HK-2 (cell line): ENCODE results near the gene AGBL4.
"Not testable (repeated sequence)": the region's sequence is repeated elsewhere in the genome, so short reads cannot be mapped to it uniquely, and the experiment has no call there.

Experiments
- DNase-seq: peaks from one replicate; pipeline ENCODE4 v3.0.0-alpha.2; 2018; ENCODE audit not compliant: unreplicated experiment

AGBL4 gene

DNA sequence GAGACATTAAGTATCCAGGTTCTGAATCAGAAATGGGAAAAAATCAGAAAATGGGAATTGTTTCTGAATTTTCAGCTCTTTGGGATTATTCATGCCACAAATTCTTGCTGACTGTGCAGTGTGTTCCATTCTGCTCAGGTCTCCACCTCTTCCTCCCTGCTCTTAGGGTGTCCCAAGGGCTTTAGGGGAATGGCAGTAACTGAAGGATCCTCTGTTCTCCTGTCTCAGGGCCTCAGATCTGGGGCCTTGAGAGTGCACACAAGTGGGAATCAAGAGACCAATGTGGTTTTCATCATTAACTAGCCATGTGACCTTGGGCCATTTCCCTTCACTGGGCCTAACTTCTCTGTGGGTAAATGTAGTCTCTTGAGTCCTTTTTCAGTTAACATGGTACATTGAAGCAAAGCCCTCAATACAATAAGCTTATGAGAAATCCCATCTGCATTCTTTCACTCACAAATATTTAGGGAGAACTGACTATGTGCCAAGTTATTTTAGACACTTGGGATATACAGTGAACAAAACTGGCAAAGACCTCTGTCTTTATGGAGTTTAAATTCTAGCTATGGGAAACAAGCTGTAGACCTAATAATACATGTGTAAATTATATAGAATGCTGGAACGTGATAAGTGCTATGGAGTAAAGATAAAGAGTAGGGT is 1476.1 kb downstream of the AGBL4 start:
- DNase-seq = no peak

GRCh38 chr1:48543854-48544253 is 1479.9 kb downstream of the AGBL4 start:
- no peak for DNase-seq

GRCh38 chr1:48540587-48540986 is 1483.2 kb downstream of the AGBL4 start:
- no peak for DNase-seq

DNA sequence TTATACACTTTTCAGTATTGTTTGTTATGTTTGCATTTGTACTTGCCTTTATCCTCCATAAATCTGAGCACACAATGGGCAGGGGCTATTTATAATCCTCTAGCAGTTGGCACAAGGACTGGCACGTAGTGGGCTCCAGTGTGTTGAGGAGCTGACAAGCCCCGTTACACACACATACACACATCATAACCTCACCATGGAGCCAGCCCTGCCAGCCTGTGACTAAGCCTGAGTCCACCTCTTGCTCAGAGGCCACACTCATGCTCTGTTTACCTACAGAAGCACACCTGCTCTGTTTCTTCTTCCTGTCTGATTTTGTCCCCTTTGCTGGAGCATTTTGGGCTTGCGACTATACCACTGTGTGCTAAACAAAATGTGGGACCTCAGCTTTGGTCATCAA is 1487.3 kb downstream of the AGBL4 start:
- no peak for DNase-seq

- no peak for DNase-seq
Observed at GRCh38 chr1:48532976-48533375, 1490.8 kb downstream of the AGBL4 start.

GRCh38 chr1:48530727-48531351 is 1492.9 kb downstream of the AGBL4 start:
- peak; percentile 78 for DNase-seq

GRCh38 chr1:48527051-48527450 is 1496.7 kb downstream of the AGBL4 start:
- DNase-seq = no peak

DNA sequence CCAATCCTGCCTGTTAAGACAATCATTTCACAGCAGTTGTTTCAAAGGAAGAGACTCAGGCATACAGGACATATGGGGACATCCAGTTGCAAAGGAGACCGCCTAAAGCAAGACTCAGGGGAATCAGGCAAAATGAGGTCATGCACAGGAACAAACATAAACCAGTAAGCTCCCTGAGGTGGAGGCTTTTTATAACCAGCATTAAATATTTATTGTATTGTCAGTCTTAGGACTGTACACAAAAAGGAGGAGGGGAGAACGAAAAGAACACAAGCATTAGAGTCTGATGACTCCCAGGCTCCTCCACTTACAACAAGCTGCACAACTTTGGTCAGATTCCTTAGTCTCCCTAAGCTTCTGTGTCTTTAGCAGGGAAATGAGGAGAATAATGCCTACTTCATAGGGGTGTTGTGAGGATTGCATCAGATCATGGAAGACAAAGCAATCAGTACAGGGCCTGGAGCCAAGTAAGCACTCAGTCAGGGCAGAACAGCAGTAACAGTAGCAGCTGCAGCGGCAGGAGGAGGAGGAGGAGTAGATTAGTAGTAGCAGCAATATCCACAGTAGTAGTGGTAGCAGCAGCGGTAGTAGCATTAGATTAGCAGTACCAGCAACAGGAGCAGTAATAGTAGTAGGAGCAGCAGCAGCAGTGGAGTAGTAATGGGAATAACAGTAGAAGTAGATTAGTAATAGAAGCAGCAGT is 1497.6 kb downstream of the AGBL4 start:
- DNase-seq = no peak

- no peak for DNase-seq
Observed at GRCh38 chr1:48524892-48525467, 1498.8 kb downstream of the AGBL4 start.

DNA sequence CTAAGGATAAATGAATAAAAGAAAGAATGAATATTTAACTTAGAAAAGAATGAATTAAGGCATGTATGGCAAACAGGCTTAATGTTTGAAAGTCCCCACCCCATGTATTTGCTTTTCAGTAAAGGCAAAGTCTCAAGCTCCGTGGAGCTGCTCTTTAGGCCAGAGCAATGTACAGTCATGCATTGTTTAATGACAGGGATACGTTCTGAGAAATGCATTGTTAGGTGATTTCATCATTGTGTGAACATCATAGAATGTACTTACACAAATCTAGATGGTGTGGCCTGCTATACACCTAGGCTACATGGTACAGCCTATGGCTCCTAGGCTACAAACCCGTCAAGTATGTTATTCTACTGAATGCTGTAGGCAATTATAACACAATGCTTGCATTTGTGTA is 1500.2 kb downstream of the AGBL4 start:
- no peak for DNase-seq

GRCh38 chr1:48519896-48520295 is 1503.9 kb downstream of the AGBL4 start:
- DNase-seq = not testable (repeated sequence)

- no peak for DNase-seq
Observed at GRCh38 chr1:48506870-48507269, 1516.9 kb downstream of the AGBL4 start.

DNA sequence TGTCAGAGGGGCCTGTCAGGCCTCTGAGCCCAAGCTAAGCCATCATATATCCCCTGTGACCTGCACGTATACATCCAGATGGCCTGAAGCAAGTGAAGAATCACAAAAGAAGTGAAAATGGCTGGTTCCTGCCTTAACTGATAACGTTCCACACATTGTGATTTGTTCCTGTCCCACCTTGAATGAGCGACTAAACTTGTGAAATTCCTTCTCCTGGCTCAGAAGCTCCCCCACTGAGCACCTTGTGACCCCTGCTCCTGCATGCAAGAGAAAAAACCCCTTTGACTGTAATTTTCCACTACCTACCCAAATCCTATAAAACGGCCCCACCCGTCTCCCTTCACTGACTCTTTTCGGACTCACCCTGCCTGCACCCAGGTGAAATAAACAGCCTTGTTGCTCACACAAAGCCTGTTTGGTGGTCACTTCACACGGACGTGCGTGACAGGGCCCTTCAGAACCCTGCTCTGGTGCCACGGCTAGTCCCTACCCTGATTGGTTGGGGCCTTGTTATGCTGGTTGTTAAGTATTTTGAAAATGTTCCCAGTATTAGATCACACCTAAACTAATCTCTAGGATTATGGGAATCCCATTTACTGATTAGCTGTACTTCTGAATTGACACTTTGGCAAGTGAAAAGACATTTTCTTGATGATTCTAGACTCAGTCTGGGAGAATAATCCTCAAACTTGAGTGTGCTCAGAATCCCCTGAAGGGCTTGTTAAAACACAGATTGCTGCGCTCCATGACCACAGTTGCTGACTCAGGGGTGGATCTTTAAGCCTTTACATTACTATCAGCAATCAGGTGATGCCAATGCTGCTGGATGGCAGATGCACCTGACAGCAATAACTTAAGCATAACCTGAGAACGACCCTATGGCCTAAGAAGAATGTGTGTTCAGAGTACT is 1523.0 kb downstream of the AGBL4 start:
- no peak for DNase-seq

- DNase-seq = no peak
Observed at GRCh38 chr1:48499211-48499735, 1524.5 kb downstream of the AGBL4 start.

DNA sequence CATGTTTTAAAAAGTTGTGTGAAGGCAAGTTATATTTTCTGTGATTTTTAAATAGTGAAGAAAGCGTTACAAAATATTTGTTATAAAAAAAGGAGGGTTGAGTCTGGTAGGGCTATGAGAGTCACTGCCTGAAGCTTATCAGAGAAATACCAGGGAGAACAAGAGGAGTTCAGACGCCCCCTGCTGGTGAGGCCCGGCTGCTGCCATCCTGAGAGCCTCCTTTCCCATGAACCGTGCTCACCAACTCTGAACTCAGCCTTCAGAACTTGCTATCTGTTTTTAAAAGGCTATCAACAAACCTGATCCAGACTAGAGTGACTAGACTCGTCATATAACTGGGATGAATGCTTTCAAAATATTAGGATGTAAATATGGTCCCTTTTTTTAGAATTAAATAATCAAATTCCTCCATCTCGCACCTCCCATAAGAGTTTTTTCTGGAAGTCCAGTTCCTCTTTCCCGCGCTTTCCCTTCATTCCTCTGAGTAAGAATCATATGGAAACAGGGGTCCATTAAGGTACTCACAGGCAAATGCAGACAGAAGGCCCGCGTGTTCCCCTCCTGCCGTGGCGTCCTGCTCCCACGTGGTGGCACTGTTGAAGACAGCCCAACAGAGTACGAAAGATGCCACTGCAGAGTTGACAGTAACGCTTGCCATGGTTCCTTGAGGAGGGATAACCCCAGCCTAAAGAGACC is 1525.5 kb downstream of the AGBL4 start:
- peak; percentile 72 for DNase-seq

DNA sequence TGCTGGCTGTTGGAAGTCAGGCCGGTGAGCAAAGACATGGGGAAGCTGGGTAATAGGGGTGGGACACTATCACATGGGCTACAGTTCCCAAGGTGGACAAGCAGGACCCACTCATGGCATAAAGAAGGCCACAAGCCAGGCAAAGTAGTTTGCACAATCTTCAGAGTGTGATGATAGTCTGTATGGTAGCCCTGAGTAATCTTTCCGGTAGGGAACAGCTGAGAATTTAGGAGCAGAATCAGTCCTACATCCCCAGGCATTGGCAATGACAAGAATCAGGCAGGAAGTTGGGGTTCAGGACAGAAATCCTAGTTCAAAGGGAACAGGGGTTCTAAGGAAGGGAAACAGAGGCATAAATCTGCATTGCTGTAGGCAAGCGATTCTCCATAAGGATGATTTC is 1527.8 kb downstream of the AGBL4 start:
- DNase-seq = no peak

DNA sequence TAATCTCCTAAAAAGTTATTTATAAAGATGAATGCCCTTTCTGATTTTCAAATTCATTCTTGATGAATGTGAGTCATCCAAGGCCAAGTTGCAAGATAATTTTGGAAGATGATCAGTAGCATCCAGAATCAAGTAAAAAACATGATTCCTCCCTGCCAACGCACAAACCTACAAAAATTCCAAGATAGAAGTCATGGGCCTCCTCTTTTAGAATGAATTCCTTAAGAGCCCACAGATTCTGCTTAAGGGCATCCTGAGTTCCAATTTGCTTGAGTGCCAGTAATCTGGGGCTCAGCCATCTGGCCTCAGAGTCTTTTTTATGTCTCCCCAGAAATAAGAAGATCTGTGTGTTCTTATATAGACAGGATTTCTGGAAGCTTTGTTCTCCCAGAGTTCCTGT is 1528.6 kb downstream of the AGBL4 start:
- no peak for DNase-seq

DNA sequence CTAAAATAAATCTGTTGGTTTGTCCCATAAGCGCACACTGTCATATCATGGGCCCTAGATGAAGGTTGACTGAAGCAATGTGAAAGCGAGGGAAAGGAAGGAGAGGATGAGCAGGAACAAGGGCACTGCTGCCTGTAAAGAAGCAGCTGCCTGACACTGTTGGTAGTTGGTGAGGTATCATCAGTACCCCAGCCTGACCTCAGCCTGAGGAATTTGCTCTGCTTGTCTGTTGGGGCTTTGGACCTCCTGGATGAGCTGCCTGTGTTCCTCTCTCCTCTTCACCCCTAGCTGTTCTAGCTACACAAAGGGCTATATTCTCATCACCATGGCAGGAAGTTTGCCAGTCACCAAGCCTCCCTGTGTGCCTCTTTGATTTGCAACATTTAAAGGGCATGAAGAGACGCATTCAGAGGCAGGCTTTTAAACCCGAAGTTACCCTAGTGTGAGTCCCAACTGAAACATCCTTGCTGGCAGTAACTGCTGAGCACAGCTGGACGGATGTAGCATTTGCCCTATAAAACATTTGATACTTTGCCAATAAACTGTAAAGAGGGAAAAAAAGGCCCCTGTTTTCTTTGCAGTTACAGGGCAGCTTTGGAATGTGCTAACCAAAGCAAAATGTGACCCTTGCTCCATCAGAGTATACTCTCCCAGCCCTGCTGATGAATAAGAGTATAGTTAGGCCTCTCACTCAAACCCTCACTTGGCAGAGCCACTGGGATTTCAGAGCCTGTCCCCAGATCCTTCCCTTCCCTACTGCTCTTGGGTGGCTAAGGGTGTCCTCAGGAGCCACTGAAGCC is 1529.6 kb downstream of the AGBL4 start:
- no peak for DNase-seq

DNA sequence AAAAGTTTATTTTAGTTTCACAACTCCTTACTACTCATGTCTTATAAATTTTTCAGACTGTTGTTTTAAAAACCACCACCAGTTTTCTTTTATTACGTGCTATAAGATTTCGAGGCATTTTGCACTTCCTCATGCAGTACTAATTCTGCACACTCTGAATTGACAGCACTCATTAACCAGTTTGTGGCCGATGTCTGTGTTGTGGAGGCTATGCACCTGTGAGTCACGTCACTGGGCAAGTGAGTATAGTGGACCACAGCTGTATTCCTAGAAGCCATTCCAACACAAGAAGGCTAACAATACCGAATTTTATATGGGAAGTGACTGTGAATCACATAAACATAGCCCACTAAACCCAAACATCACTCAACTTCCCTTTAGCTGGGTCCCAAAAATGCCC is 1530.7 kb downstream of the AGBL4 start:
- no peak for DNase-seq

- DNase-seq = no peak
Observed at GRCh38 chr1:48492392-48492791, 1531.4 kb downstream of the AGBL4 start.
